C4-2B (cell line): ENCODE measurements around the gene RAB11FIP2.

Experiments
- H3K27ac ChIP-seq: fragments of 450-650 bp; 2 replicates; pipeline ENCODE4 v1.5.1; 2017
- ZFX ChIP-seq: fragments of 450-650 bp; IDR thresholded peaks from 2 replicates; pipeline ENCODE4 v1.6.1; 2017
- TF ChIP-seq, protein P1 (sequence below): fragments of 450-650 bp; conservative IDR thresholded peaks from 2 replicates; pipeline ENCODE4 v1.5.1; 2017; ENCODE audit warnings: mild to moderate bottlenecking

Gene RAB11FIP2

DNA sequence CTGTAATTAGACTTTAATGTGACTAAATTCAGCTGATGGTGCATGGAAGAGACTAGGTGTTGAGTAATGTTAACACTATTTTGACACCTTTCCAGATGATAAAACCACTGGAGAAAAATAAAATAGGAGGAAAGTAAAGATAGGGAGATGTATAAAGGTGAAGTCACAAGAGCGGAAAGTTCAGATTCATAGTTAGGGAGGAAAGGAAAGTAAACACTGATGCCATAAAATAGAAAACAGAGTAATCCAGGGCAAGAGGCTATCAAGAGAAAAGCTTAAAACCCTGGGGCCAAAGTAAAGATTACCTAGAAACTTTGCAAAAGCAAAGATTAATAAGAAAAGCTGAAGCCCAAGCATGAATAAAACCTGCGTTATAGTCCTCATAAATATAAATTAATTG lies 62.8 kb downstream of the RAB11FIP2 start:
- TF ChIP-seq, protein P1, sequence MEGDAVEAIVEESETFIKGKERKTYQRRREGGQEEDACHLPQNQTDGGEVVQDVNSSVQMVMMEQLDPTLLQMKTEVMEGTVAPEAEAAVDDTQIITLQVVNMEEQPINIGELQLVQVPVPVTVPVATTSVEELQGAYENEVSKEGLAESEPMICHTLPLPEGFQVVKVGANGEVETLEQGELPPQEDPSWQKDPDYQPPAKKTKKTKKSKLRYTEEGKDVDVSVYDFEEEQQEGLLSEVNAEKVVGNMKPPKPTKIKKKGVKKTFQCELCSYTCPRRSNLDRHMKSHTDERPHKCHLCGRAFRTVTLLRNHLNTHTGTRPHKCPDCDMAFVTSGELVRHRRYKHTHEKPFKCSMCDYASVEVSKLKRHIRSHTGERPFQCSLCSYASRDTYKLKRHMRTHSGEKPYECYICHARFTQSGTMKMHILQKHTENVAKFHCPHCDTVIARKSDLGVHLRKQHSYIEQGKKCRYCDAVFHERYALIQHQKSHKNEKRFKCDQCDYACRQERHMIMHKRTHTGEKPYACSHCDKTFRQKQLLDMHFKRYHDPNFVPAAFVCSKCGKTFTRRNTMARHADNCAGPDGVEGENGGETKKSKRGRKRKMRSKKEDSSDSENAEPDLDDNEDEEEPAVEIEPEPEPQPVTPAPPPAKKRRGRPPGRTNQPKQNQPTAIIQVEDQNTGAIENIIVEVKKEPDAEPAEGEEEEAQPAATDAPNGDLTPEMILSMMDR, result no peak
- no peak for TF ChIP-seq ZFX
- no peak overlapping the region for H3K27ac ChIP-seq

GRCh38 chr10:117980755-117981702 lies 65.7 kb downstream of the RAB11FIP2 start:
- TF ChIP-seq, protein P1, result no peak
- no peak for TF ChIP-seq ZFX
- H3K27ac ChIP-seq, result no peak overlapping the region

GRCh38 chr10:117980216-117980615 lies 66.5 kb downstream of the RAB11FIP2 start:
- TF ChIP-seq ZFX, result no peak
- TF ChIP-seq, protein P1, result no peak
- no peak overlapping the region for H3K27ac ChIP-seq

DNA sequence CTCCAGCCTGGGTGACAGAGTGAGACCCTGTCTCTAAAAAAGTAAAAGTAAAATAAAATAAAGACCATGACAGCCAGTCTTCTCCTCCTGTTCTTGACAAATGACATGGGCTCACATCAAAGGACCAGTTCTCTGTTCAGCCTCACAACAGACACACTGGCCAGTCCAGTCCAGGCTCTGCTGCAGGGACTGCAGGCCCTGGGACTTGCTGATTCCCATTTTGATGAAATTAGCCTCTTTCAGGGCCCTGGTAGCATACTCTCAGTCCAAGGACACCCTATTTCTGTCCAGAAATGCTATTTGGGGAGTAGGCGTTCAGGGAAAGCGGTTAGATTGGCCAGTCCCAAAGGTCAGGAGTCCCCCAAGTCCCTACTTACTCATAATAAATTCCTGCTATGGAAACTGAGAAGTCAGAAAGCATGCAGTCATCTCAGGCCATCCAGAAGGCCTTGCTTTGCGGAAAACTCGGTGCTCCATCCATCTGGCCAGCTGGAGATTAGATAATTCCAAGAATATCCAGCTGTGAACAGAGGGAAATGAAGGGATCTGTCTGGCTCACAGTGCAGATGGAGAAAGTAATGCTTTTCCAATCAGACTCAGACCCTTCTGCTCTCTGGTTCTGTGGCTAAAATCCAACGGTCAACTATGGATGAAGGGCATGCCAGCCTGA lies 74.4 kb downstream of the RAB11FIP2 start:
- TF ChIP-seq ZFX, result no peak
- TF ChIP-seq, protein P1, result no peak
- H3K27ac ChIP-seq, result no peak overlapping the region

GRCh38 chr10:117970962-117971361 lies 75.8 kb downstream of the RAB11FIP2 start:
- no peak overlapping the region for H3K27ac ChIP-seq
- TF ChIP-seq ZFX, result no peak
- TF ChIP-seq, protein P1, result no peak

DNA sequence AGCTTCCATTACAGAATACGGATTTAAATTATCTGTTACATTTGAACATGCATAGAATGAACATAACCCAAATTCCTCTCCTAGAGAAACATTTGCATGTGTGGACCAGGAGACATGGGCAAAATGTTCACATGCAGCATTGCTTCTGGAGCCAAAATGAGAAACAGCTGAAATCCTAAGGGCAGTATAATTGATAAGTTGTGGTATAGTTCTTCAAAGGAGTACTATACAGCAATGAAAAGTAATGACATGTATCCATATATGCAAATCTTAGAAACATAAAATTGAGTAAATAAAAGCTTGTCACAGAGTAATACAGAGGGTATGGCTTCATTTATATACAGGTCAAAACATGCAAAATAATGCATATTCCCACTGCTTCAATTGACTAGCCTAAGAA lies 77.1 kb downstream of the RAB11FIP2 start:
- TF ChIP-seq ZFX, result no peak
- TF ChIP-seq, protein P1, result no peak

More for the DNA sequence above, 77.1 kb downstream of the RAB11FIP2 start:
- no peak overlapping the region for H3K27ac ChIP-seq
